ENCODE results near the gene OGDH. TPM values are rescaled to one million over a fixed set of nuclear protein-coding genes. Genes with fewer than 3 reads are reported as not detected.

The OGDH gene
- total and polyA plus RNA-seq, 2 experiments from 2014 or later = 13.5 to 76.9 TPM

DNA sequence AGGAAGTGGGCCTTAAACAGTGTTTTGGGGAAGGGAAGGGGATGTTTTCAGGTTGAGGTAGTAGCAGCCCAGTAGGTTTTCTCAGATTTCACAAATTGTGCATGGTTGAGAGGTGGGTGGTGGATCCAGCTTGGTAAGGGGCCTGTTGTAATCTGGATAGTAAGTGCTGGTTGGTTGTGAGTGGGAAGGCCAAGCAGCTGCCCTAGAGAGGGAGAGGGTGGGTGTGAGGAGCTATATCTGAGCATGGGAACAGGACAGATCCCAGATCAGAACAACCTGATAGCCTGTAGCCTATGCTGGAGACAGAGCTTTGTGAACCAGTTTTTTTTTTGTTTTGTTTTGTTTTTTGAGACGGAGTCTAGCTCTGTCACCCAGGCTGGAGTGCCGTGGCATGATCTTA, 88.3 kb downstream of the OGDH start:
- Histone ChIP-seq H3K4me2 (no peak overlapping the region), H3K36me3 (ENCODE audit: insufficient read depth) (peaks cover 7% of the 10 kb centered on the region; the same call in 1 of the 2 replicates), H3F3A (replicated peaks; ENCODE audit: low read depth) (no peaks in the 10 kb centered on the region), H3K27me3 (ENCODE audit: insufficient read depth) (no peaks in the 10 kb centered on the region), H2AFZ (no peak overlapping the region), H3K27ac (ENCODE audit: low read depth) (no peak overlapping the region), H3K9me2 (ENCODE audit: insufficient read depth) (no peaks in the 10 kb centered on the region), H3K79me2 (replicated peaks; ENCODE audit: insufficient read depth) (no peaks in the 10 kb centered on the region), H3K4me1 (ENCODE audit: insufficient read depth) (no peaks in the 10 kb centered on the region), H3K4me3 (no peak overlapping the region), H4K20me1 (replicated peaks; ENCODE audit: insufficient read depth) (no peaks in the 10 kb centered on the region)
- ATAC-seq = no peak
- TF ChIP-seq, protein P1, sequence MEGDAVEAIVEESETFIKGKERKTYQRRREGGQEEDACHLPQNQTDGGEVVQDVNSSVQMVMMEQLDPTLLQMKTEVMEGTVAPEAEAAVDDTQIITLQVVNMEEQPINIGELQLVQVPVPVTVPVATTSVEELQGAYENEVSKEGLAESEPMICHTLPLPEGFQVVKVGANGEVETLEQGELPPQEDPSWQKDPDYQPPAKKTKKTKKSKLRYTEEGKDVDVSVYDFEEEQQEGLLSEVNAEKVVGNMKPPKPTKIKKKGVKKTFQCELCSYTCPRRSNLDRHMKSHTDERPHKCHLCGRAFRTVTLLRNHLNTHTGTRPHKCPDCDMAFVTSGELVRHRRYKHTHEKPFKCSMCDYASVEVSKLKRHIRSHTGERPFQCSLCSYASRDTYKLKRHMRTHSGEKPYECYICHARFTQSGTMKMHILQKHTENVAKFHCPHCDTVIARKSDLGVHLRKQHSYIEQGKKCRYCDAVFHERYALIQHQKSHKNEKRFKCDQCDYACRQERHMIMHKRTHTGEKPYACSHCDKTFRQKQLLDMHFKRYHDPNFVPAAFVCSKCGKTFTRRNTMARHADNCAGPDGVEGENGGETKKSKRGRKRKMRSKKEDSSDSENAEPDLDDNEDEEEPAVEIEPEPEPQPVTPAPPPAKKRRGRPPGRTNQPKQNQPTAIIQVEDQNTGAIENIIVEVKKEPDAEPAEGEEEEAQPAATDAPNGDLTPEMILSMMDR (conservative IDR thresholded peaks at IDR 0.05; ENCODE audit: low read depth in 2 of 2) = no peak
- TF ChIP-seq NANOG (IDR thresholded peaks at IDR 0.05; ENCODE audit: borderline replicate concordance) = no peak
- TF ChIP-seq EZH2 (IDR thresholded peaks at IDR 0.05; ENCODE audit: low read depth, unreplicated experiment) = no peak
- TF ChIP-seq EZH2phosphoT487 (IDR thresholded peaks at IDR 0.05; ENCODE audit: unreplicated experiment) = no peak
- TF ChIP-seq JUNB (IDR thresholded peaks at IDR 0.05; ENCODE audit: unreplicated experiment) = no peak
- no peak for TF ChIP-seq ZNF331 (CRISPR knock-in tag; IDR thresholded peaks at IDR 0.05; ENCODE audit: low read depth)
- no peak for TF ChIP-seq ZNF114 (CRISPR knock-in tag; IDR thresholded peaks at IDR 0.05)
- no peaks in the 10 kb centered on the region for H3K9me3 Mint-ChIP-seq
- no peaks in the 10 kb centered on the region for H3K4me1 Mint-ChIP-seq
- H3K4me3 Mint-ChIP-seq = no peak overlapping the region
- H3K36me3 Mint-ChIP-seq (ENCODE audit: low read depth) = peaks cover 54% of the 10 kb centered on the region
- peaks cover 7% of the 10 kb centered on the region for H3K27me3 Mint-ChIP-seq (ENCODE audit: insufficient read depth, low read depth, poor library complexity)
- DNase-seq (ENCODE audit: low spot score) = no peak
- H3K27ac Mint-ChIP-seq = no peak overlapping the region

DNA sequence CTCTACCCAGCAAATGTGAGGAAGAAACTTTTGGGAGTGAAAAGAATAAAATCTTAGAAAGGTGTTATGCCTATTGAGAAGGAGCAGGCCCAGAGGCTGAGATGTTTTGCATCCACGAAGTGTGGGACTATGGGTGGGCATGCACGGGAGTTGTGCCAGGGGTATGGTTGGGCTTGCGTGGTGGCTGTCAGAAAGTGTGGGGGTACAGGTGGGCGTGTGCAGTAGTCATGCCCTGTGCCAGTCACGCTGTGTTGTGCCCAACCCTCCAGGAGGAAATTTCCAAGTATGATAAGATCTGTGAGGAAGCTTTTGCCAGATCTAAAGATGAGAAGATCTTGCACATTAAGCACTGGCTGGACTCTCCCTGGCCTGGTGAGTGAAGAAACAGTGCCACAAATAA, 89.3 kb downstream of the OGDH start:
- peaks cover 13% of the 10 kb centered on the region for H3K27me3 Mint-ChIP-seq (ENCODE audit: insufficient read depth, low read depth, poor library complexity)
- H3F3A ChIP-seq (replicated peaks; ENCODE audit: low read depth) = no peaks in the 10 kb centered on the region
- no peaks in the 10 kb centered on the region for H3K4me1 Mint-ChIP-seq
- H3K9me2 ChIP-seq (ENCODE audit: insufficient read depth) = no peaks in the 10 kb centered on the region
- no peak overlapping the region for H3K4me3 Mint-ChIP-seq
- H3K27ac ChIP-seq (ENCODE audit: low read depth) = no peak overlapping the region
- no peak overlapping the region for H3K27ac Mint-ChIP-seq
- no peaks in the 10 kb centered on the region for H4K20me1 ChIP-seq (replicated peaks; ENCODE audit: insufficient read depth)
- peaks cover 7% of the 10 kb centered on the region; the same call in 1 of the 2 replicates for H3K36me3 ChIP-seq (ENCODE audit: insufficient read depth)
- no peak overlapping the region for H3K4me3 ChIP-seq
- no peak overlapping the region for H2AFZ ChIP-seq
- H3K9me3 Mint-ChIP-seq = no peaks in the 10 kb centered on the region
- DNase-seq (ENCODE audit: low spot score) (no peak), ATAC-seq (no peak)
- no peaks in the 10 kb centered on the region for H3K4me1 ChIP-seq (ENCODE audit: insufficient read depth)
- no peaks in the 10 kb centered on the region for H3K27me3 ChIP-seq (ENCODE audit: insufficient read depth)
- H3K4me2 ChIP-seq = no peak overlapping the region
- H3K79me2 ChIP-seq (replicated peaks; ENCODE audit: insufficient read depth) = no peaks in the 10 kb centered on the region
- H3K36me3 Mint-ChIP-seq (ENCODE audit: low read depth) = peaks cover 64% of the 10 kb centered on the region
- TF ChIP-seq EZH2 (IDR thresholded peaks at IDR 0.05; ENCODE audit: low read depth, unreplicated experiment) (no peak), POLR2AphosphoS5 (IDR thresholded peaks at IDR 0.05; ENCODE audit: low read depth) (no peak), NANOG (IDR thresholded peaks at IDR 0.05; ENCODE audit: borderline replicate concordance) (no peak), STAT1 (IDR thresholded peaks at IDR 0.05; ENCODE audit: unreplicated experiment) (no peak), JUNB (IDR thresholded peaks at IDR 0.05; ENCODE audit: unreplicated experiment) (no peak), EZH2phosphoT487 (IDR thresholded peaks at IDR 0.05; ENCODE audit: unreplicated experiment) (no peak), ZNF331 (CRISPR knock-in tag; IDR thresholded peaks at IDR 0.05; ENCODE audit: low read depth) (no peak), ZNF114 (CRISPR knock-in tag; IDR thresholded peaks at IDR 0.05) (no peak)
- TF ChIP-seq, protein P1 (conservative IDR thresholded peaks at IDR 0.05; ENCODE audit: low read depth in 2 of 2) = no peak
- TF ChIP-seq, protein P2, sequence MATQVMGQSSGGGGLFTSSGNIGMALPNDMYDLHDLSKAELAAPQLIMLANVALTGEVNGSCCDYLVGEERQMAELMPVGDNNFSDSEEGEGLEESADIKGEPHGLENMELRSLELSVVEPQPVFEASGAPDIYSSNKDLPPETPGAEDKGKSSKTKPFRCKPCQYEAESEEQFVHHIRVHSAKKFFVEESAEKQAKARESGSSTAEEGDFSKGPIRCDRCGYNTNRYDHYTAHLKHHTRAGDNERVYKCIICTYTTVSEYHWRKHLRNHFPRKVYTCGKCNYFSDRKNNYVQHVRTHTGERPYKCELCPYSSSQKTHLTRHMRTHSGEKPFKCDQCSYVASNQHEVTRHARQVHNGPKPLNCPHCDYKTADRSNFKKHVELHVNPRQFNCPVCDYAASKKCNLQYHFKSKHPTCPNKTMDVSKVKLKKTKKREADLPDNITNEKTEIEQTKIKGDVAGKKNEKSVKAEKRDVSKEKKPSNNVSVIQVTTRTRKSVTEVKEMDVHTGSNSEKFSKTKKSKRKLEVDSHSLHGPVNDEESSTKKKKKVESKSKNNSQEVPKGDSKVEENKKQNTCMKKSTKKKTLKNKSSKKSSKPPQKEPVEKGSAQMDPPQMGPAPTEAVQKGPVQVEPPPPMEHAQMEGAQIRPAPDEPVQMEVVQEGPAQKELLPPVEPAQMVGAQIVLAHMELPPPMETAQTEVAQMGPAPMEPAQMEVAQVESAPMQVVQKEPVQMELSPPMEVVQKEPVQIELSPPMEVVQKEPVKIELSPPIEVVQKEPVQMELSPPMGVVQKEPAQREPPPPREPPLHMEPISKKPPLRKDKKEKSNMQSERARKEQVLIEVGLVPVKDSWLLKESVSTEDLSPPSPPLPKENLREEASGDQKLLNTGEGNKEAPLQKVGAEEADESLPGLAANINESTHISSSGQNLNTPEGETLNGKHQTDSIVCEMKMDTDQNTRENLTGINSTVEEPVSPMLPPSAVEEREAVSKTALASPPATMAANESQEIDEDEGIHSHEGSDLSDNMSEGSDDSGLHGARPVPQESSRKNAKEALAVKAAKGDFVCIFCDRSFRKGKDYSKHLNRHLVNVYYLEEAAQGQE (IDR thresholded peaks at IDR 0.05; ENCODE audit: unreplicated experiment) = no peak

Data from GM23338 (cell line).